ENCODE measurements around the gene ANKRD49.

GRCh38 chr11:94511932-94512781, 18.4 kb downstream of the ANKRD49 start, which contains the start of gene C11orf97:
- TF ChIP-seq CTCF (IDR thresholded peaks at IDR 0.05), result no peak
- no peak for TF ChIP-seq POLR2A (IDR thresholded peaks at IDR 0.05)

Data from uterus (tissue), 2 donors.